Inflammatory macrophage (primary cell): ENCODE data around the gene RHBDD1.

Experiments
- DNase-seq, 2 donors: peaks; one replicate each; pipeline ENCODE4 v3.0.0-alpha.2; 2020 to 2022

Gene RHBDD1

DNA sequence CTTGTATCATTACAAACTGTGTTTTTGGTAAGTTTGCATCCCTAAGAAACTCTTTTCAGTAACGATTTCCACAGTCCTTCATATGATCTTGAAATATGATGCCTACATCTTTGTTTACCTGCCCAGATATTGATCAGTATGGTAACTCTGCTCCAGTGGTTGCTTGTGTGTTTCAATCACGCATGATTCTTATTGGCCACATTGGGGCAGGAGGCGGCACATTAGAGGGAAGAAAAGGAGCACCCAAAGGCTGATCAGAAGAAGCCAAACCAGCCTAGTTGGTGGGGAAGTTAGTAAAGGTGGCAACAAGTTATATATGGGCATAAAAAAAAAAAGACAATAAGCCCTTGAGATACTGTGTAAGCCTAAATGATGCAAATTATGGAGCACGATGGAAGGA, 158.9 kb downstream of the RHBDD1 start:
- DNase-seq = no peak

DNA sequence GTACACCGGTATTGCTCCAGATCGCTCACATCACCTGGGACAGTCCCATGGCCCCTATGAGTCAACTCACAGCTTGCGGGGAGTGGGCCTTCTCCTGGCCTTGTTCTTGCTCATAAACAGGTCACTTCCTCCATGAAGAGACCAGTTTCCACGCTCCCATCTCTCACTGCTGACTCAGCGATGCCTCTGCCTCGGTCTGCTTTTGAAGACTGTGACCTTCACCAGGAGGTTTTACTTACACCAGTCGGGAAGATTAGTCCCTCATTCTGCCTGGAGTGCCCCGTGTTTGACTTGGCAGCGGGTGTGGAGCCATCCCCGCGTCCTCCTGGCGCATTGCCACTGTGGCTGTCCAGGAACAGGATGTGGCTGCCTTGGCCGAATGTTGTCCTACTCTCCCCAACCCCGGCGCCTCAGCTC, 159.8 kb downstream of the RHBDD1 start:
- DNase-seq = no peak

- DNase-seq = no peak
These were observed 163.8 kb downstream of the RHBDD1 start for GRCh38 chr2:226999661-227000060.

DNA sequence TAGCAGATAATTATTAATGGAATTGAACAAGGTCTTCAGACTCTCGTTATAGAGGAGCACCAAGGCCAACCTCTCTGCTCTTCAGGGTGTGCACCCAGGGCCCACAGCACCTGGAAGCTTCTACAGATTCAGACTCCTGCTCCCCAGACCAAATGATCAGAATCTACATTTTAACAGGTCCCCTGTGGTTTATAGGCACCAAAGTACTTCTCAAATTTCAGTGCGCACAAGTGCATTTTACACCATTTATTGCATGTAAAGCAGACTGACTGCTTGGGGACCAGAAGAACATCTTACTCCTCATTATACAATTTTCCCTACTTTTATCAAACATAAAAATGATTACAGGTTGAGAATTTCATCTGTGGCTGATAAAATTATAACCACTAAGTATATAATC, 164.3 kb downstream of the RHBDD1 start:
- no peak for DNase-seq

DNA sequence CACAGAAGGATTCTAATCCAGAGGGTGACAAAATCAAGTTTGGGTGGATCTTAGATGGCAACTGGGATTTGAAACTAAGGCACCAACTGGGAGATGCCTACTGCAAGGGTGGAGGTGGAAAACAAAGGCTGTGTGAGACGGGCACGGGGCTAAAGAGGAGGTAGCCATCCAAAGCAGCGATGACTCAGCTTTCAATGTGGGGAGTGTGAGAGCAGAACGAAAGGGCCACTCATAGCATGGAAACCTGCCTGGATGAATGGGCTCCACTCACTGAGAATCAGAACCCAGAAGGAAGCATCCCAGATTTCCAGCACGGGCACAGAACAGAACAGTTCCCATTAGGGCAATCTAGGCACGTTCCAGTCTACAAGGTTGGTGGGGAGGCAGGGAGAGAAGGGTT, 168.6 kb downstream of the RHBDD1 start:
- no peak for DNase-seq

DNA sequence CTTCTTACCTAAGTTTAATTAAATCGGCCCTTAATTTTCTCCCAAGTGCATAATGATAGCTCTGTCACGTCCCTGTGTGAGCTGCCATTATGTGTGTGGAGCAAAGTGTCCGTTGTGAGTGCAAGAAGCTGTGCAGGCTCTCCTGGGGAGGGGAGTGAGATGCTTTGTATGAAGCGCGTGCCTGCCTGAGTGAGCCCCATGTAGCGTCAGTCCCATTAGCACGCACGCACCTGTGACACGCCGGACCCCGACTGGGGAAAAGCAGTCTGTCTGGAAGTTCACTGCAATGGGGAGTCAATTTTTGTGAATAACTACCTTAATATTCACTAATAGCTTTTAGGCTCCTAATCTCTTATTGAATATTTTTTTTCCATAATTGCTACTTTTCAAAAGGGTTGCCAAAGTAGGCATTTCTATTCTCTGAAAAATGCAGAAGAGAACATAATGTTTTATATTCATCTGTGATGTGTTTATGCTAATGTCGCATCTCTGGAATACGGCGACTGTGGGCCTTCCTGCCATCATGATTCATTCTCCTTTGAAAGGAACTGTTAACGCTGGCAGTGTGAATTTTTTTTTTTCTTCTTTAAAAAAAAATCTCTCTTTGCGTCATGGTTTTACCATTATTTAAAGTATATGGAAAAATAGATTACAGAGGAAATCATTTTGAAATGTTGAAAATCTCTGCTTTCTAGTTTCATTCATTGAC, 170.5 kb downstream of the RHBDD1 start:
- no peak for DNase-seq

GRCh38 chr2:227007148-227007547, 171.3 kb downstream of the RHBDD1 start:
- DNase-seq = no peak

GRCh38 chr2:227007940-227008339, 172.1 kb downstream of the RHBDD1 start:
- no peak for DNase-seq

DNA sequence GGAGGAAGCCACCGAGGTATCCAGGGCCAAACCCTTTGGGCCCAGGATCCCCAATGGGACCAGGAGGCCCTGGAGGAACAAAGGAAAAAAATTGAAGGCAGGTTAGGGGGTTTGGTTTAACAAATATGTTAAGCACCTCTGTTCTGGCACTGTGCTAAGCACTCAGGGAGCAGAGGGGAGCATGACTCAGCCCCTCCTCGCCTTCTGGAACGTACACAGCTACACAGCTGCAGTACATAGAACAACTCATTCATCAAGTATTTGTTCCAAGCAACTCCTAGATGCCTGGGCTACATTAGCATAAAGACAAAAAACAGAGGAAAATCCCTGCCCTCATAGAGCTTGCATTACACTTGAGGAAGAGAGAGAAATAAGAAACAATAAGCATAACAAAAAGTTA, 174.6 kb downstream of the RHBDD1 start:
- DNase-seq = no peak

DNA sequence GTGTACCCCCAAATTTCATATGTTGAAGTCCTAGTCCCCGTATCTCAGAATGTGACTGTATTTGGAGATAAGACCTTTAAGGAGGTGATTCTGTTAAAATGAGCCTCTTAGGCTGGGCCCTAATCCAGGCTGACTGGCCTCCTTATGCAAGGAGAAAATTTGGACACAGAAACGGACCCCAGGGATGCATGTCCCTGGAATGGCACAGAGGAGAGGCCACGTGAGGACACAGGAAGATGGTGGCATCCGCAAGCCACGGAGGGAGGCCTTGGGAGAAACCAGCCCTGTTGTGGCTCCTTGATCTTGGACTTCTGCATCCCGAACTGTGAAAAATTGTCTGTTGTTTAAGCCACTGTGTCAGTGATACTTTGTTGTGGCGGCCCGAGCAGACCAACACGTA, 177.5 kb downstream of the RHBDD1 start:
- DNase-seq = no peak

DNA sequence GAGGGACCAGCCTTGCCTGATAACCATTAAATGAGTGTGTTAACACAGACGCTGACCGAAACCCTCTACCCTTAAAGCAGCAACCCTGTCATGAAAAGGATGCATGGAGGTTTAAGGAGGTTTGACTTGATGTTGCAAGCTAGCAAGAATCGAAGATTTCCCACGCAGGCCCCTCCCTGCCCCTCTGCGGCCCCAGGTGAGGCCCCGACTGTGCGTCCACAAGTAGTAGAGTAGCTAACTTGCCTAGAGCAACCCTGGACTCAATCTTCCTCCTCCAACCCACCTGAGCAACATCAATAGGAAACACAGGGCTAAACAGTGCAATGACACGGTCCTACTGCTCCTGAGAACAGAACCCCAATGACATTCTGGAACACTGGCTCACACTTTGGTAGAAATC, 178.0 kb downstream of the RHBDD1 start:
- DNase-seq = no peak

- DNase-seq = no peak
These were observed 181.0 kb downstream of the RHBDD1 start for GRCh38 chr2:227016894-227017293.

DNA sequence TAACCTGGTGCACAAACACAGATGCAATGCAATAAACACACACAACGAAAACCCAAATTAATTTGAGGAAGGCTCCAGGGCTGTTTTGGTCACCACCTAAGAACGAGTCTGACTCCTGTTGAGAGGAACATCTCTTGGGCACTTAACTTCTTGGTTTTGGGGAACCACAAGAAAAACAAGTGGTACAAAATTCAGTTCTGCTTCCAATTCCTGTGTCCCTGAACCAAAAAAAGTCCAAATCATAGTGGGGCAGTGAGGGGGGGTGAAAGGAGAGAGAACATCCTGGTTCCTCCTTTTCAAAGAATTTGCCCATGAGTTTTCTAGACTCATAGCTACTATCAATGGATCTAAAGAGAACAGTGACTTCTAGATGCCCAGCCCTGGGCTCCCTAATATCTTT, 184.6 kb downstream of the RHBDD1 start:
- DNase-seq = peak in 1 of 2 donors; percentile 31

DNA sequence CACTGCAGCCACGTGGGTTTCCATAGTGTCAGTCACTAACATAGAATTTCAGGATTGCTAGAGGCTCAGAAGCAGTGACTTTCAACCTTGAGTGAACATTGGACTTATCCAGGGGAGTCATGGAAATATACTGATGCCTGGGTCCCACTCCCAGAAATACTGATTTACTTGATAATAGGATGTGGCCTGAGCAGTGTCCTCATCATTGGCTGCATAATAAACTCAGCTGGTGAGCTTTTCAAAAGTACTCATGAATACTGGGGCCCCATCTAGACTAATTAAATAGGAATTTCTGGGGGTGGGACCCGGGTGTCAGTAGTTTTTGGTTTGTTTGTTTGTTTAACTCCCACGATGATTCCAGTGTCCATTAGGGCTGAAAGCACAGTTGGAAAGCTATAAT, 186.8 kb downstream of the RHBDD1 start:
- DNase-seq = no peak

DNA sequence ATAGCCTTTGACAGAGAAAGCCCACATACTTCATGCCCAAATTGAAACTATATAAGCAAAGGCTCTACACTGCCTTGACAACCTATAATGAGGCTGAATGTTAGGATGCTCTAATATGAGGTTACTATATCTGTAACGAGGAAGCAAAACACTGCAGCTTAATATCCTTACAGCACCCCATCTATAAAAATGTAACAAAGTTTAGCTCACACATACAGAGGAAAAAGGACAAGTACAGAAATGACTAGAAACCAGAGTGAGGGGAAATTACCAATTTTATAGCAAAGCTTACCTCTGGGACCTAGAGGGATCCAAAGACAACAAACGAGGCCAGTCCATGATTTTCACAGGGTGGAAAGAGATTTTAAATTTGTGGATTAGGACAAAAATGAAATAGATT, 189.7 kb downstream of the RHBDD1 start:
- no peak for DNase-seq

DNA sequence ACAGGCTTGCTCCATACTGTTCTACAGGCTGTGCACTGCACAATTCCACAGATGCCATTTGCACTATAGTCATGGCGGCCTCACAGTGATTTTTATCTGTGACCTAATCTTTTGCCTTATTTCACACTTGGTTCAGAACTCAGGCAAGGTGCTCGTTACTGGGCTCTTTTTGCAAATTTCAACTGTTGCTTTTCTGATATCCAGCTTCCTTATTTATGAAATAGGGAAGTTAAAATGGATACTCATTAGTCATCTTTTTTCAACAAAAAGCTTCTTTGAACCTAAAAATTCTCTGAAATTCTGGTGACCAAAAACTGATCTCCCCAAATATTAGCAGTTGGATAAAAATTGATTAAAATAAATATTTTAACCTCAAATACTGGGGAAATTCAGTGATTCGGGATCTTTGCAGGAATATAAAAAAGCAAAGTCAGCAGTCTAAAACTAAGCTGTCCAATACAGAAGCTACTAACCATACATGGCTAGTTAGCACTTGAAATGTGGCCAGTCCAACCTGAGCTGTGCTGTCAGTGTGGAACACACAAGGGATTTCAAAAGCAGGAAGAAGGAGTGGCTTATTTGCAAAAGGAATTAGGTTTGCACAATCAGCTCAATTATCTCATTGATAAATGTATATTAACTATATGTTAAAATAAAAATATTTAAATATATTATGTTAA, 193.7 kb downstream of the RHBDD1 start:
- peak; percentile 42 to 78 for DNase-seq

GRCh38 chr2:227030789-227031188, 194.9 kb downstream of the RHBDD1 start:
- no peak for DNase-seq

GRCh38 chr2:227031379-227031778, 195.5 kb downstream of the RHBDD1 start:
- no peak for DNase-seq

- peak; percentile 18 to 28 for DNase-seq
These were observed 197.8 kb downstream of the RHBDD1 start for GRCh38 chr2:227033471-227034148.

DNA sequence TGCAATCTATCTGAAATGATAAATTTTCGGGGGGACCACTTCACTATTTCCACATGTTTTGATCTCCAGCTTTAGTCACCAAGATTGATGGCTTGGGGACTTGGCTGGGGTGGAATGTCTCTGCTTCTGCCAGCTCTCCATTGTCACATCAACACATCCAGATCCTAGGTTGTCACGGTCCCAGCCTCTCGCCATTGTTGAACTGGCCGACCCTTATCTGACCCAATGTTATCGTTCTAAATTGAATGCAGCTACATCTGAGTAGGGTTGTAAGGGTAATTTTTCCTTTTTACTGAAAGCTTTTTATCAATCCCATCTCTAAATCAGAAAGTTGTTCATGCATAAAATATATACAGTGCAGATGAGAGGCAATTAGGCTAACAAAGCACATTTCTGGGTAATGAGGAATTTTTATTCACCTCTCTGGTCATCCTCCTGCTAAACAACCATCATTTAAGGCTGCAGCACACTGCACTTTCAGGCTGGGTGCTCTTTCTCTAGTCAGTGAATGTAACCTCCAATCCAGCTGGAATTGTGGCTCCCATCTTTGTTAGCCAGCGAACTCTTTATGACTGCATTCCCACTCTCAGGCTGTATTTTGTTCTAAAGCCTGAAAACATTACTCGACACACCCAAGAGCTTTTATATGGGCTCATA, 200.0 kb downstream of the RHBDD1 start:
- DNase-seq = no peak

- no peak for DNase-seq
These were observed 200.7 kb downstream of the RHBDD1 start for GRCh38 chr2:227036527-227036926.

GRCh38 chr2:227038550-227039189, 202.8 kb downstream of the RHBDD1 start:
- DNase-seq = no peak

DNA sequence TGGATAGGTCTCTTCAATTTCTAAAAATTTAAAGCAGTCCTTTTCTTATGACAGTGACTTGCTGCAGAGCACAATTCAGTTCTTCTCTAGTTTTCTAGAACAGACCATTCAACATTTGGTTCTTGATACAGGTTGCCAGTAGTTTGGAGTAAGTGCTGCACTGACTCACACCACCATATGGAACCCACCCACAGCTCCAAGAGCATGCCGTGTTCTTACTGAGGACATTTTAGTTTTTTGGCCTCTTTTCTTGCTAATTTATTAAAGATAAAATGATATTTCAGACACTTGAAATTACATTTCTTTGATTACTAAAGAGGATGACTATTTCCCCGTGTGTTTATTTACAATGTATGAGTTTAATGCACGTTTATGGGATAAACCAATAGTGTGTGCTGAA, 208.1 kb downstream of the RHBDD1 start:
- no peak for DNase-seq
